Medulla oblongata (tissue), 1 donor: ENCODE measurements around the gene THAP8.

Experiments
- DNase-seq: peaks from one replicate; pipeline ENCODE4 v3.0.0-alpha.2; 2015; ENCODE audit errors: extremely low spot score

Gene THAP8

GRCh38 chr19:36054119-36054732, at the start of gene THAP8:
THAP8 (minus strand) TSS chr19:36054285; CDS start chr19:36054217, 68 bp downstream.
- DNase-seq: peak; percentile 100

- no peak for DNase-seq
Observed at GRCh38 chr19:36103040-36103626, 49.0 kb upstream of the THAP8 start.

GRCh38 chr19:36101550-36102327, 47.7 kb upstream of the THAP8 start:
- DNase-seq: no peak

- peak; percentile 18 for DNase-seq
Observed at GRCh38 chr19:36100476-36100875, 46.4 kb upstream of the THAP8 start.

GRCh38 chr19:36099166-36099785, 45.2 kb upstream of the THAP8 start:
- DNase-seq: no peak

GRCh38 chr19:36097036-36097435, 43.0 kb upstream of the THAP8 start:
- DNase-seq: peak; percentile 97

GRCh38 chr19:36093687-36094086, 39.6 kb upstream of the THAP8 start:
- DNase-seq: peak; percentile 62

GRCh38 chr19:36093146-36093662, 39.1 kb upstream of the THAP8 start:
- DNase-seq: no peak

- DNase-seq: no peak
Observed at GRCh38 chr19:36092566-36092965, 38.5 kb upstream of the THAP8 start.

GRCh38 chr19:36090910-36091695, 37.0 kb upstream of the THAP8 start:
- DNase-seq: no peak

- DNase-seq: no peak
Observed at GRCh38 chr19:36089847-36090246, 35.8 kb upstream of the THAP8 start.

GRCh38 chr19:36086326-36086725, 32.2 kb upstream of the THAP8 start:
- DNase-seq: no peak

GRCh38 chr19:36084231-36085009, 30.3 kb upstream of the THAP8 start:
- DNase-seq: no peak

GRCh38 chr19:36082916-36083315, 28.8 kb upstream of the THAP8 start:
- DNase-seq: no peak

- no peak for DNase-seq
Observed at GRCh38 chr19:36081894-36082293, 27.8 kb upstream of the THAP8 start.

GRCh38 chr19:36081385-36081784, 27.3 kb upstream of the THAP8 start:
- DNase-seq: peak; percentile 92

GRCh38 chr19:36079389-36079945, 25.4 kb upstream of the THAP8 start:
- no peak for DNase-seq

GRCh38 chr19:36073121-36073876, 19.2 kb upstream of the THAP8 start:
- DNase-seq: no peak

GRCh38 chr19:36072081-36072480, 18.0 kb upstream of the THAP8 start:
- no peak for DNase-seq
